GM18951 (cell line): ENCODE data around the gene MAP2K5.

Source experiments
- POLR2A ChIP-seq: IDR thresholded peaks from 4 replicates; pipeline ENCODE4 v1.6.1; 2011; ENCODE audit warnings: mild to moderate bottlenecking; ENCODE audit not compliant: insufficient read length, insufficient read depth; ENCODE audit errors: extremely low read depth
- in situ Hi-C: fragments of 300-500 bp; cut with MboI; formaldehyde crosslinking; loops from one replicate; pipeline ENCODE4 v1.12.0; 2022; ENCODE audit warnings: low sequenced_read_pairs, mixed read lengths, inconsistent platforms; ENCODE audit not compliant: unreplicated experiment

MAP2K5 gene

GRCh38 chr15:67769497-67770357 lies 227.2 kb downstream of the MAP2K5 start:
- no peak for TF ChIP-seq POLR2A

GRCh38 chr15:67770358-67770628 lies 227.8 kb downstream of the MAP2K5 start:
- in situ Hi-C loops, result no loop called here
- no peak for TF ChIP-seq POLR2A

More at GRCh38 chr15:67769497-67770357, 227.2 kb downstream of the MAP2K5 start:
- in situ Hi-C loops, result no loop called here

GRCh38 chr15:67771189-67771800 lies 228.8 kb downstream of the MAP2K5 start:
- no peak for TF ChIP-seq POLR2A
- in situ Hi-C loops, result no loop called here

GRCh38 chr15:67774626-67775025 lies 232.1 kb downstream of the MAP2K5 start:
- no peak for TF ChIP-seq POLR2A
- in situ Hi-C loops, result no loop called here

GRCh38 chr15:67775250-67775649 lies 232.7 kb downstream of the MAP2K5 start:
- in situ Hi-C loops, result no loop called here
- TF ChIP-seq POLR2A, result no peak

GRCh38 chr15:67775998-67776397 lies 233.5 kb downstream of the MAP2K5 start:
- no peak for TF ChIP-seq POLR2A
- in situ Hi-C loops, result no loop called here

- no peak for TF ChIP-seq POLR2A
- in situ Hi-C loops, result no loop called here
Observed at GRCh38 chr15:67776600-67776999, 234.1 kb downstream of the MAP2K5 start.

- no peak for TF ChIP-seq POLR2A
- in situ Hi-C loops, result no loop called here
Observed at GRCh38 chr15:67777071-67777470, 234.6 kb downstream of the MAP2K5 start.

- TF ChIP-seq POLR2A, result no peak
- in situ Hi-C loops, result no loop called here
Observed at GRCh38 chr15:67777773-67778172, 235.3 kb downstream of the MAP2K5 start.

- in situ Hi-C loops, result no loop called here
- no peak for TF ChIP-seq POLR2A
Observed at GRCh38 chr15:67778968-67779548, 236.6 kb downstream of the MAP2K5 start.

GRCh38 chr15:67779549-67780111 lies 237.1 kb downstream of the MAP2K5 start:
- in situ Hi-C loops, result no loop called here
- TF ChIP-seq POLR2A, result no peak

GRCh38 chr15:67781061-67781460 lies 238.6 kb downstream of the MAP2K5 start:
- no peak for TF ChIP-seq POLR2A
- in situ Hi-C loops, result no loop called here

GRCh38 chr15:67781907-67782690 lies 239.6 kb downstream of the MAP2K5 start:
- no peak for TF ChIP-seq POLR2A
- in situ Hi-C loops, result no loop called here

GRCh38 chr15:67782691-67782991 lies 240.1 kb downstream of the MAP2K5 start:
- in situ Hi-C loops, result no loop called here

More at GRCh38 chr15:67782691-67782991, 240.1 kb downstream of the MAP2K5 start:
- no peak for TF ChIP-seq POLR2A
